B cell (primary cell): ENCODE measurements around the gene FRK.

ENCODE experiments used
- CTCF ChIP-seq: fragments of 200-600 bp; IDR thresholded peaks from one replicate; pipeline ENCODE4 v1.8.0; 2022; ENCODE audit warnings: antibody characterized with exemption, mild to moderate bottlenecking
- EZH2 ChIP-seq: IDR thresholded peaks from 2 replicates; pipeline ENCODE4 v1.6.1; 2012; ENCODE audit warnings: borderline replicate concordance, low read depth, mild to moderate bottlenecking, moderate library complexity, low read length; ENCODE audit not compliant: insufficient read depth, poor library complexity, severe bottlenecking

DNA sequence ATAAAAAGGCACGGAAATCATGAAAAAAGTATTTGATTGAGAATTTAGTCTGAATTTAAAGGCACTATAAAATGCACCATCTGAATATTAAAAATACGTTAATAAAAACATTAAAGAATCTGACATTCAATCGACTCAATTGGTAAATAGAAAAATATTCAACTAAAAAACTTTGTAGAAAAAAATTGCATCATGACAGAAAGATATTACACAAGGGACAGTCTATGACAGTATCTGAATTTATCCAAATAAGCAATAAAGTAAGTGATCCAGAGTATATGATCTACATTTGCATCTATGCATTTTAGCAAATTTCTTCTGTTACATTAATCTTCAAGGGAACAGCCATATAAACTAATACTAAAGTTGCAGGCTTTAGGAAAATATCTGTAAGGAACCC, 9.4 kb downstream of the FRK start:
- TF ChIP-seq EZH2: no peak
- no peak for TF ChIP-seq CTCF
